Dermis microvascular lymphatic vessel endothelial cell (primary cell): ENCODE results near the gene ATP8A1. TPM values are rescaled to one million over a fixed set of nuclear protein-coding genes. Genes with fewer than 3 reads are reported as not detected.
"Not testable (repeated sequence)": the region's sequence is repeated elsewhere in the genome, so short reads cannot be mapped to it uniquely, and the experiment has no call there.

Experiments used
- DNase-seq, 2 donors: peaks; one replicate each; pipeline versions ENCODE4 v3.0.0 to v3.0.0-alpha.2; 2010; ENCODE audit warnings: low read depth in 2 of 2
- total RNA-seq: library from RNA; depleted of rRNA; stranded (reverse); fragments of >200 nt; gene quantifications from 2 replicates; pipeline ENCODE4 v1.2.1, GENCODE V29; 2014

Gene ATP8A1
- 9.9 and 66.1 TPM in 2 replicates for total RNA-seq

DNA sequence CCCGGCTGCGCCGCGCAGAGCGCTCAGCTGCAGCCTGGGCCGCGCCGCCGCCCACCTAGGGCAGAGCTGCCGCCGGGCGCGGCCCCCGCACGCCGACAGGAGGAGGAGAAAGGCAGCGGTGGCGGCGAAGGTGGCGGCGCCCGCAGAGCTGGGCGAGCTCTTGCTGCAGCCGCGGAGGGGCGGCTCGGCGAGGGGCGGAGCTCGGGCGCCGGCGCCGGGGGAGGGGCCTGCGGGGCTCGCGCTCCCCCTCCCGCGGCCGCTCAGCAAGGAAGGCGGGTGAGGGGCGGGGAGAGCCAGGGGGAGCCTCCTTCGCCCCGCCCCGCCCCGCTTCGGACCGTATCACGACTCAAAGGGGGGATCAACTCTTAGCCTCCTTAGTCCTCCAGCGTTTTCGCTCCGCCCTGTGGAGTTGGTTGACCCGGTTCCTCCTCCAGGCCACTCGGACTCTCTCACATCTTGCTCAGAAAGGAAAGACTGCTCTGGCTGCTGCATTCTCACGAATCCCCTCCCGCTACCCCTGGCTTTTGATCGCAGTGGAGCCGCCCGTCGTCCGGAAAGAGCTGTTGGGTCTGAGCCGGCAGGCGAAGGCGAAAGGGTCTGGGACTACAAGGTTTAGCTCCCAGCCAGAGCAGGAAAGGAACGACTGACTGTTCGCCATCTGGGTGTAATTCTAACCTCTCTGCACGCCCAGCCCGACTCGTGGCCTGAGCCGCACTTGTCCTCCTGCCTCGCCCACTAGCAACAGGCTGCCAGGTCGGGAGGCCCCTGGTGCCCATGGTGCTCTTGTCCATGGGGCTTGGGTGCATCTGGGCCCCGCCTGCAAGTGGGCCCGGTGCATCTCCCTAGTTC lies at the start of gene ATP8A1:
ATP8A1 (minus strand) TSS at position 162 of the 849 bp plus-strand sequence. CDS start 232 bp downstream, outside the sequence.
- DNase-seq: peak; percentile 57 to 90

DNA sequence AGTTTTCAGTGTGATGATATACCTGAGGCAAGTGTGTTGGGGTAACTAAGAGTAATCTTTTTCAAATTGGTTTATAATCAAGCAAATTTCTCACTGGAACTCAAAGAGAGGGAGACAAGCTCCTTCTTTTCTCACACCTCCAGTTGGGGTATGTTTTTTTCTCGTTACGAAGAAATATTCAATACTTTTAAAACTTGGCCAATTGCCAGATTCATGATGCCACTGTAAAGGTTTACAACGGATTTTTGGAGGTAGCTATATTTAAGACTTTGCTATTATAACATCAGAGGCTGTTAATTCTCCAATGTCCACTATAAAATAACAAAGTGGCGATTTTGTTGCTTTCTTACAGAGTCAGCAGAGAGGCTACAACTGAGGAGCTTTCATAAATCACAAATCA lies 49.2 kb upstream of the ATP8A1 start:
- no peak for DNase-seq

DNA sequence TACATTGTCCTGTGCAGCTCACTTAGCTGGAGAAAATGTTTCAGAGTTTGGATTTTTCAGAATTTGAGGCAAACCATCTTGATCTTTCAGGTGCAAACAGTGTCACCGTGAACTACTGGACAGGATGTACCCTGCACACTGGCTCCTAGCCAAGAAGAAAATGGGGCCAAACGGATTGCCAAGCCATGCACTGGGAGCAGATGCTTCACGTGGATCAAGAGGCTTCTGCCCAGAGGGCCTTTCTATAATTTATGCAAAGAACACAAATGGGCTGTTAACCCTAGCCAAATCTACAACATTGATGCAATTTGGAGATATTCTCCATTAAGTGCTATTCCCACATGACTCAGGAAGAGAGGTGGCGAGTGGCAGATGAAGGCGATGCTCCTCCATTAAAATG lies 46.9 kb upstream of the ATP8A1 start:
- no peak for DNase-seq

DNA sequence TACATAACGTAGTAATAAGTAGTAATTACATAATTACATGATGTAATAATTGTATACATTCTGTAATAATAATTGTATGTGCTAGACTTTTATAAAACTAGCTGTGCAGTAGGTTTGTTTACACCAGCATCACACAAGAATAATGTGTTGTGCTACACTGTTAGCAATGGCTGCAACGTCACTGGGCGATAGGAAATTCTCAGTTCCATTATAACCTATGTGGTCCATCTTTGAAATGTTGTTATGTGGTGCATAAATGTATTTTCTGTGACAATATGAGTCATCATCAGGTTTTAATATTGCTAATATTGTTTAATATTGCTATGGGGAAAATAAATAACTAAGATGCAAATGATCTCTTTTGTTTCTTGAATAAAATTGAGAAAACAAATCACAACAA lies 46.0 kb upstream of the ATP8A1 start:
- DNase-seq: no peak

DNA sequence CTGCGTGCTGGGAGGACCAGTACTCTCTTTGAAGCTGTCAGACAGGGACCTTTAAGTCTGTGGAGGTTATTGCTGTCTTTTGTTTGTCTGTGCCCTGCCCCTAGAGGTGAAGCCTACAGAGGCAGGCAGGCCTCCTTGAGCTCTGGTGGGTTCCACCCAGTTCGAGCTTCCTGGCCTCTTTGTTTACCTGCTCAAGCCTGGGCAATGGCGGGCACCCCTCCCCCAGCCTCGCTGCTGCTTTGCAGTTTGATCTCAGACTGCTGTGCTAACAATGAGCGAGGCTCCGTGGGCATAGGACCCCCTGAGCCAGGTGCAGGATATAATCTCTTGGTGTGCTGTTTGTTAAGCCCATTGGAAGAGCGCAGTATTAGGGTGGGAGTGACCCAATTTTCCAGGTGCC lies 44.9 kb upstream of the ATP8A1 start:
- DNase-seq: not testable (repeated sequence)

DNA sequence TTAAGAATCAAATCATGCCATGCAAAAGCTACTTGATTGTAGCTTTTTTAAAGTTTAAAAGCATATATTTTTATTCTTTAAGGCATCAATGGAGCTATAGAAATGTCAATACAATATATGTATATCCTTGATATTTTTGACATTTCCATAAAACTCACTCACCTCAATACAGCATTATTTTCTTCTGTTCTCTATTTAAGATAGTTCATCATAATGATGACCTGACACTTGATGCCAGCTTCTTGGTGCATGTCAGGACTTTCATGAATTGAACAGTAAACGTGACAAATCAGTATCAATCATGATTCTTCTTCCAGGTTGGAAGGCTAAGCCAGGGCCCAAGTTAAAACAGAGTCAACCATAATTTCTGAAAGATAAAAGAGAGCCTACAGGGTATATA lies 33.6 kb upstream of the ATP8A1 start:
- DNase-seq: no peak

DNA sequence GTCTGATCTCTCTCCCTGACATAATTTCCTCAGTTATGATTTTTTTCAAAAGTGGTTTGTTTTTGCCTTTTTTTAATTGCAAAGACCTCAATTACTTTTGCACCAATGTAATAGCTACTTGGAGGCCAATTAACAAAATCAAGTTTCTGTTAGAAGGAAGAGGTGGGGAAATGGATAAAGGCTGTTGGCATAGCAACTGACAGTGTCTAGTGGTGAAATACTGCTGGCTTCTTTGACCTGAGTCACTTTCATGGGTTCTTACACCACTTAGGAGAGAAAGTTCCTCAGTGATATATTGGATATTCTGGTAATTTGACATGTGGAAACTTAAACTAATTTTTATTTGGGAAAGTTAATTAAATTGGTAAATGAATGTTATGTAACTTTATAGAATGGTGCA lies 26.5 kb upstream of the ATP8A1 start:
- DNase-seq: no peak

DNA sequence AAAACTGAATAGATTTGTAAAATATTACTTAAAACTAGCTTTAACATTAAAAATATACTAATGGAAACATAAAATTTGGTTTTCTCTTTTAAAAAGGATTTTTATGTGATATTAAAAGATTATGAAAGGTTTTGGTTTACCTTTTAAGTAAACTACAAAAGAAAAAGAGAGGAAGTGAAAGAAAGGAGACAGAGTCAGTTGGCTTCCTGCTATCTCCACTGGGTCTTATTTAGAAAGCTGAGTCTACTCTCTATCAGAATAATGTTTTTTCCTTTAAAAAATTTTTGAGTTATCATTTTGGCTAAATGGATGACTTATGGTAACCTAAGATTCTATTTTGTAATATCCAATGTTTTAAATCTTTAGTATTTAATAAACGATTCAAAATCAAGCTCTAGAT lies 21.6 kb upstream of the ATP8A1 start:
- no peak for DNase-seq

DNA sequence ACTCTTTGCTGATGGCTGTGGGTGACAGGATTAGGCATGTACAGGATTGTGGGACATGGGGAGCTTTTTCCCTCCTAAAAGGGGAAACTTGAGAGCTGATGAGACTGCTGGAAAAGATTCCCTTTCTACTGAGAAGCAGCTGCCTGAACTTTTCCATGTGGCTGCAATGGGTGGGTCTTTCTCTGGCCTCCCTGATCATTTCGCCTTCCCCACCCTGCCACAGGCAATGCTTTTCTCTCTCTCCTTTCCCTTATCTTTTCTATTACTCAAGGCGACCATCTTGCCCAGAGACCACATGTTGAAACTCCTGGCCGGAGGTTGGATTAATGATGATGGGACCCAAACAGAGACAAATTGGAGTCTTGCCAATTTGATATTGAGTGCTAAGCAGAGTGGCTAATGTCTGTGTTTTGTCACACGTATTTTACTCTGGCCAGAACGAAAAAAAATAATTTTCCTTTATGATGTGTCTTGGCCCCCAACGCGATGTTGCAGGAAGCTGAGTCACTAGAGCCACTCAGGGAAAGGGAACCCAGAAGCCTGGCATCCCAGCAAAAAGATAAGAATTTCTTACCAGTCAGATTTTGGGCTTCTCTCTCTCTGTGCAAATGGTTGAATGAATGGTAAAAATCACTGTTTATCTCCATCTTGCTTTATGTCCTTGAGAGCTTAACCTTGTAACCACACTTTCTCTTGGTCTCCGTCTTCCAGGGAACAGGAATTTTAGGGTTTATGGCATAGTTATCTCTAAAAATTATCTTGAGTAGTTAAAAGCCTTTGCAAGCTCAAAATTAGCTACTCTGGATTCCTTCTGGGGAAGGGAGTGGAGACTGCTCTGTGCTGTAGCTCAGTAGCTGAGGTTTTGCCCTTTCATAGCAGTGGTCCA lies 19.4 kb upstream of the ATP8A1 start:
- DNase-seq: no peak

DNA sequence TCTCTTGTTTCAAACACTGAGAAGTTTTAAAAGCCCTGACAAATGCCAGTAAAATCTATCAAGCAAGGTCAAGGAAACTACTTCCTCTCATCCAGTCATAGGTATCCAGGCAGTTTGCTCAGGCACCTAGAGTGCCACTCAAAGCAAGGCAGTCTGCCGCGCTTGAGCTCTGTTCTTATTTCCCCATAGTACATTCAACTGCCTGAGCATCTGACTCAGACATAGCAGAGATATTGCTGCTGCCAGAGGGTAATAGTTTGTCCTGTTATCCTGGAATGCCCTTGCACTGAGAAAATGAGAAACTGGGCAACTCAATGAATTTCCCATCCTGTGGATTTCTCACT lies 16.1 kb upstream of the ATP8A1 start:
- no peak for DNase-seq

DNA sequence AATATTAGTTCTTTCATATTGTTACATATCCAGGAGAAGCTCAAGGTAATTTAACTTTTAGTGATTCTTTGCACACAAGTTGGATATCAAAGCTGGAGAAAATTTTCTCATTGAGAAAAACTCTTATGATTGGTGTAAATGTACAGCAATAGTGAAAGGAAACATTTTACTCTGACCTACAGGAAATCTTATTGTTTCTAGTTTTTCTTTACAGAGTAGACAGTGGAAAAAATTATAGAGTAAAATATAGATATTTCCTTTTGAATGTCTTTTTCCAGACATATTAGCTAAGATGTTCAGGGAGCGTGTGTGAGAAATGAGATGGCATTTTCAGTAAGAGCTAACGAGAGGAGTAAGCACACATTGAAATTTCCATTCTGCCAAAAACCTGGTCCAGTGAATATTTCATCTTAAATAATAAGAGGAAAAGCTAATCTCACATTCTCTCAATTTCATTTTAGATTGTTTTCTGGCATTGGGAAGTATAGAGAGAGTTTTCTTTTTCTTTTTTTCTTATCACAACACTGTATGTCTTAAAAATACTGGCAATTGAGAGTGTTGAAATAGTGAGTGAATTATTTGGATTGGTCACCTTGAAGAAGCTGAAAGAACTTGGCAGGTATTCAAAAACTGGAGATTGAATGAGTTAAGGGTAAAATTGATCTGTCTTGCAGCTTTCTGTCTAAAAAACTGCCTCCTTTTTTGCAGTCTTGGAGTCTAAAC lies 15.6 kb upstream of the ATP8A1 start:
- no peak for DNase-seq

DNA sequence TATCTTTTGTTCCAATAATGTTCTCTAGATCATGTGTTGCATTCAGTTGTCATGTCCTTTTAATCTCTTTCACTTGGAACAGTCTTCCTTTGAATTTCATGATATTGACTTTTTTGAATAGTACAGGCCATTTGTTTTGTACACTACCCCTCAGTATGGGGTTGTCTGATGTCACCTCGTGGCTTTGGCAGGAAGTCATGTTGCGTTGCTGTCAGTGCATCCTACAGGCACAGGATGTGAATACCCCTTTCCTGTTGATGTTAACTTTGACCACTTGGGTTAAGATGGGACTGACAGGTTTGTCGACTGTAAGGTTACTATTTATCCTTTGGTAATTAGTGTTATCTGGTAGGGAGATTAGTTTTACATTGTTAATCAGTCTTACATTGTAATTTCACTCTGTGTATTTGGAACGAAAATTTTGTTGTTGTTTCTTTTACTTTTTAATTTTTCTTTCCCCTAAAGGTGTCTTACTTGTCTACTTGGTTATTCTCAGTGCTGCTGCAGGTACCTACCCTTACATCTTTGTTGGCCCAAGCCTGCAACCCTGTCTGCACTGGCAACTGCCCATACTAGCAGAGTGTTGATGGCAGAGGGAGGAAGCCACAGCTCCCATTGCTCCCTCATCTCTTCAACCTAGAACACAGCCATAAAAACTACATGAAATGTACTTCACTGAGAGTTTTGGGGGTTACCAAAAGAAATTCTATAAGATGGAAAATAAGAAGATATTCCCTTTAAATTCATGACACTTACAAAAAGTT lies 14.7 kb upstream of the ATP8A1 start:
- peak in 1 of 2 donors; percentile 25 for DNase-seq

DNA sequence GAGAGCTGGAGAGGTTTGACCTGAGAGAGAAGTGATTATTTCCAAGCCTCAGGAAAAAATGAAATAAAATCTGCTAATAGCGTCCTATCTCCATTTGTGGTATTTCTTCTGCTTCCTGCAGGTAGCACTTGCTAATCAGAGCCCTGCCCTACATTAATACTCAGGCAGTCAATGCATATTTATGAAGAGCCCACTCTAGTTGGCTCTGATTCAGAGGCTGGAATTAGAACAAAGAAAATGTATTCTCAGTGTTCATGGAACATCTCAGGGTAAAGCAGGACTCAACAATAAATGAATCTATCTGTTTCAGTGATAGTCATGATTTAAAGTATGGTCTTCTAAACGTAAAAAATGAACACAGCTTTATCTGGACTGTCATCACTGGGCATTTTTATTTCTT lies 1.4 kb upstream of the ATP8A1 start:
- no peak for DNase-seq

DNA sequence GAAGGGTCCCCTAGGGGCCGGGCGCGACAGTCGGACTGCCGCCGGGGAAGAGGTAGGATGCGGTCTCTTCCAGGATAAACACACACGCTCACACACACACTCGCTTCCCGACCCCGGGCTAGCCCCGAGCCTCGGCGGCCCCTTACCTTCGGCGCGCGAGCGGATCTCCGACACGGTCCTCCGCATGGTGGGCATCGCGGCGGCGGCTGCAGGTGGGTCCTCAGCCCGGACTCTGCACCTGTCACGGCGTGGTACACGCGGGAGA lies 294 bp downstream of the ATP8A1 start:
- DNase-seq: no peak

DNA sequence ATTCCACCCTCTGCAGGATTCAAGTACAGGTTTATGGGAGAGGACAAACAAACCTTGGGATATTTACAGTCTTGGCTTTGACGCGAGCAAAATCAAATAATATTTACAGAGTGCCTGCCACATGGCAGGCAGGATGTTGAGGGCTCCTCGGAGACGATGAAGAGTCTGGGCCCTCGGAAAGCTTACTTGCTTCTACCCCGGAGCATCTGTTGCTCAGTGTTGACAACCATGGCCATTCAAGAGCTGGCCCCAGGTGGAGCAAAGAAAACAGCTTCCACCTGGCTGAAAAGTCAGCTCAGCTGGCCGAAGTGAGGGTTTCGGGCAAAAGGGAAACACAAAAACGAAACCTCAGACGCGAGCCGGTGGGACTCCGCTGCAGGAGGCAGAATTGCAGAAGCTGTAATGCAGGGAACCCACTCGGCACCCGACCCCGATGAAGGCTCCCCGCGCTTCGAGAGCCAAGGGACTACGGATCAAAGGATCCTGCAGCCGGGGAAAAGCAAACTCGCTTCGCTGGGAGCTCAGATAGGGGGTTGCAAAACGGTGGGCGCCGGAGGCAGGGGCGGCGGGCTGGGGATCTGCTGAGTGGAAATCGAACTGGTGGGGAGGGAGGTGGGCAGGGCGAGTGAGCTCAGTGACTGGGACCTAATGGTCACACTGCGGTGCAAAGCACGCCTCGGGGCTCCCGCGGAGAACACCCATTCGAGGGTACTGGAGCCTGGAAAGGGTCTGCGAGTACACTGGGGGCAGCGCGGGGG lies 805 bp downstream of the ATP8A1 start:
- peak in 1 of 2 donors; percentile 23 for DNase-seq

DNA sequence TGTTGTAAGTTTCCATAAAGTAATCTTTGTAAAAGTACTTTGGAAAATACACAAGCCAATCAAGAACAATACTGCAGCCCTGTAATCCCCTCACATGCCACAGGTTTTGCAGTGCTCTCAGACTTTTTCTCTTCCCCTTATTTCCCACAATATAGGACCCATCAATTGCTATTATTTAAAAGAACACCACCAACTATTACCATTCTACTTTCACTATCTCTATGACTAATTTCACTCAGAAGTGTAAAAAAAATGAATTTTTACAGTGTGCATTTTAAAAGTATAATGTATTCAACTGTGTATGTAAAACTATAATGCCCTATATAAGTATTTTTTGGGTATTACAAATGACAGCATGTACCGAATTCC lies 1.7 kb downstream of the ATP8A1 start:
- DNase-seq: no peak

DNA sequence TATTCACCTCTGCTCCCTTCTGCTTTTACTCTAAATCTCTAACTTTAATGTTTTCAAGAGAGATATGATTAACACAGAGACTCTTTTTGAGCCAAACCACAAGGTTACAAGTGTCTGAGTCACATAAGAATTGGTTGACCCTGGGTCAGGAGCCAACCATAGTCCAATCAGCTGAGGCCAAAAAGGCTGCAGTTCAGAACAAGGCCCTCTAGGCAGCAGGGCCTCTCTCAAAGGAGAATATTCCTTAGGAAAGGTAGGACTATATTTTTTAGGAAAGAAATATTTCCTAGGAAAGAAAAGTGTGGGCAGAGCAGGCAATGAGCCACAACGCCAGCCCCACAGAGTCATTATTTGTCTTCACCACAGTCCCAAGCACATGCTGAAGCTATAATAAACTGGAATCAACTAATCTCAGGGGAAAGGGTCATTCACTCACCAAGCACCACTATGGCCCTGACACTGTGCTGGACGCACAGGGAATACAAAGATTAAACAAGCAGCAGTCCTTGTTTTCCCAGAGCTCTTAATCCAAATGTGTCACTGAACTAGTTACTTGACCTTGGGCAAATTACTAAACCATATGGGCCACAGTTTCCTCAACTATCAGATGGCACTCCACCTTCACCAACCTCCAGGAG lies 2.2 kb downstream of the ATP8A1 start:
- peak in 1 of 2 donors; percentile 40 for DNase-seq

DNA sequence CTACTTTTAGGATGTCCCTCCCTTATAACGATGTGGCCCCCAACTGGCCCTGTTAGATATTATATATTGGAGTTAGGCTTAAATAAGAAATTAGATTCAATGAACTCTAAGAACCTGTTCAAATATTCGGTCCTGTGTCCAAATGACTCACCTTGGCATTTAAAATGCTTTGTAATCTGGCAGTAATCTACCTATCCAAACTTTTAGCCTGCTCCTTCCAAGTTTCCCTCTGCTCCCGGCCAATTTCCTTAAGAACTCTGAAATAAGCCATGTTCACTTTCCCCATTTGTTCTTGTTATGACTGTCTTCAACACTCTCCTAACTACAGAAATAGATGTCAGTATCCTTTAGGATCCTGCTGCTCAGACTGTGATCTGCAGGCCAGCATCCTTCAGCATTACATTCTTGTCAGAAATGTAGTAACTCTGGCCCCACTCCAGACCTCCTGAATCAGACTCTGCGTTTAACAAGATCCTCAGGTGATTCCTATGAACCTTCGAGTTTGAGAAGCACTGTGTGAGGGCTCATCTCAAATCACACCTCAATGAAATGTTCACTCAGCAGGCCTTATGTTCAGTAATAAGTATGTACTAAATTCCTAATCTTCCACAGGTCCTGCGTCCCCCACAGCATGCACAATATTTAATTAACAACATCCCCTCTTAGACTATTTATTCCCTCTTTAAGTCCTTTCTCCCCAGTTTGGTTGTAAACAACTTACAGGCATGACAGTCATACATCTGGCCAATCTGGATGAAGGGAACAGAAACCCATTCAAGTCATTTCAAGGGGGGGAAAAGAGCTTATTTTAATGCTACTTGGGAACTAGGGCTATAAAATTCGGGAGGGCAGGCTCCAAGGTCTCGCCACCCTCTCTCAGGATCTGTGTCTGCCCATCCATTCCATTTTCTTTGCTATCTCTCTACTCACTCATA lies 3.0 kb downstream of the ATP8A1 start:
- DNase-seq: no peak

DNA sequence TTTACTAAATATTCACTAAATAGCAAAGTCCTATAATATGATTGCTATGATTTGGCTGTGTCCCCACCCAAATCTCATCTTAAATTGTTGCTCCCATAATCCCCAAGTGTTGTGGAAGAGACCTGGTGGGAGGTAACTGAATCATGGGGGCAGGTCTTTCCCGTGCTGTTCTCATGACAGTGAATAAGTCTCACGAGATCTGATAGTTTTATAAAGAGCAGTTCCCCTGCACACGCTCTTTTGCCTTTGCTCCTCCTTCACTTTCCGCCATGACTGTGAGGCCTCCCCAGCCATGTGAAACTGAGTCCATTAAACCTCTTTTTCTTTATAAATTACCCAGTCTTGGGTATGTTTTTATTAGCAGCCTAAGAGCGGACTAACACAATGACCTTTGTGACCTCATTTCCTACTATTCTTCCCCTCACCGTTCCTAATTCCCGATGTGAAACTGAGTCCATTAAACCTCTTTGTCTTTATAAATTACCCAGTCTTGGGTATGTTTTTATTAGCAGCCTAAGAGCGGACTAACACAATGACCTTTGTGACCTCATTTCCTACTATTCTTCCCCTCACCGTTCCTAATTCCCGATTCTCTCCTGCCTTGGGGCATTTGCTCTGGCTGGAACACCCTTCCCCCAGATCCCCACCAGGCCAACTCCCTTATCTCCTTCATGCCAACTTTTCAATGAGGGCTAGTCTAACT lies 4.2 kb downstream of the ATP8A1 start:
- peak in 1 of 2 donors; percentile 53 for DNase-seq
